ENCODE measurements around the gene PEX5L.

PEX5L gene

GRCh38 chr3:179956416-179956830 is 80.3 kb downstream of the PEX5L start:
- no peak for DNase-seq (ENCODE audit: low spot score)

DNA sequence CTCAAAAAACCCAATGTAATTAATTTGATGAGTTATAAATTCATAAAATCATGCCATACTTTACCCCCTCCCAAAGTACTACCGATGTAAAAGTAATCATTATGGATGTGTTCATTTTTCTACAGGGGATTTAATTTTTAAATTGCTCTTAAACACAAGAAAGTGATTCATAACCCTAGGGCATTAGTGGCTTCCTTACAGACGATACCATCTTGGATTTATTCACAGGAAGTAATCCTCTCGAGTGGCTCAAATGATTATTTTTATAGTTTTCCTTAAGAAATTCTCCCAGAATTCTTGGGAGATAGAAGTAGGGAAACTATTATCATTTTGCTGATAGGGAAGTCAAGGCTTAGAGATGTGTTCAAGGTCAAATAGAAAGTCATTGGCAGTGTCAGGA is 80.9 kb downstream of the PEX5L start:
- DNase-seq (ENCODE audit: low spot score): no peak

DNA sequence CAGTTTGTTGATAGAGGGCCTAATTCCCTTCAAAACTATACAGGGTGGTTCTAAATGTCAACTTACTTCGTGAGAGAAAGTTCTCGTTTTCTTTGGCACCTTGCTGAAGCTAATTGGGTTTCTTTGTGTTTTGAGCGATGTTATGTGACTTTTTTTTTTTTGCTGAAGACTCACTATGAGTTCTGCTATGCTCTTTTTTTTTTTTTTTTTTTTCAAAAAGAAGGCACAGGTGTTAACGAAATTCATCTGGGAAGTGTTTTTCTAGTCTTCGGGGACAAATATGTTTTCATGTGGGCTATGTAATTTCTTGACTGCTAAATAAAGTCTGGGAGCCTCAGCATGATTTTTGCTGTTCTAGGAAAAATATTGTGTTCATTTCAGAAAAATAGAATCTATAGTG is 81.5 kb downstream of the PEX5L start:
- DNase-seq (ENCODE audit: low spot score): no peak

DNA sequence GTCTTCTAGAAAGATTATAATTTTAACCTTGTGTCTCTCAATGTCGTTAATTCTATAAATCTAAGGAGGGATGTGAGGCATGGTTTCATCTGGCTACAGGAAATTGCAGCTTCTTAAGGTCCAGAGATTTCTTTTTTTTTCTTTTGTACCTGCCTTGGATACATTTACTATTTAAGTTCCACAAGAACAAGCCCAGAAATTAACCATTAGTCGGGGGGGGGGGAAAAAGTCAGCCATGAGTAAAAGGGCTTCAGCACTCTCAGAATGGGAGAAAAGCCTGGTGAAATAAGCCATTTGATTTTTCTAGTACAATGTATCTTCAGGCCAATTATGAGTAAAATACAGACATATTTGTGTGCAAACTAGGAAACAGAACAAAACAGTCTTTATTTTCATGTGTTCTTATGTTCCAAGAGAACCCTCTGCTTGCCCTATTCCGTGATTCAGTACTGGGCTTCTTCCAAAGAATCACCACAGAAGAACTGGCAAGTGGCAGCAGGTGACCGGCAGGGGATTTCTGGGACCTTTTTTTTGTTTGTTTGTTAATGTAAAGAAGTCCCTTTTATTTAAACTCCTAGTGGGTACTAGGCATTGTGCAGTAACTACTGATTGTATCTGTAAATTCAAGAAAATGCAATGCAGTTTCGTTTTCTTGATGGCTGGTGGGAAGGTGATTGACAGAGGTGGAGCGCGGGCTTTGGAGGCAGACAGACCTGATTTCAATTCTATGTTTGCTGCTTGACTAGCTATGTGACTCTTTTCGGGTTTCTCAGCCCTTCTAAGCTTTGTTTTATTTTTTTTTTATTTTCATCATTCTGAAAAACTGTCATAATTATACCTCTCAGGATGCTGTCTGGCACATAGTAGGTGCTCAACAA is 82.5 kb downstream of the PEX5L start:
- no peak for DNase-seq (ENCODE audit: low spot score)

- DNase-seq (ENCODE audit: low spot score): no peak
These were observed 85.9 kb downstream of the PEX5L start for GRCh38 chr3:179950840-179951239.

GRCh38 chr3:179949869-179950268 is 86.9 kb downstream of the PEX5L start:
- no peak for DNase-seq (ENCODE audit: low spot score)

DNA sequence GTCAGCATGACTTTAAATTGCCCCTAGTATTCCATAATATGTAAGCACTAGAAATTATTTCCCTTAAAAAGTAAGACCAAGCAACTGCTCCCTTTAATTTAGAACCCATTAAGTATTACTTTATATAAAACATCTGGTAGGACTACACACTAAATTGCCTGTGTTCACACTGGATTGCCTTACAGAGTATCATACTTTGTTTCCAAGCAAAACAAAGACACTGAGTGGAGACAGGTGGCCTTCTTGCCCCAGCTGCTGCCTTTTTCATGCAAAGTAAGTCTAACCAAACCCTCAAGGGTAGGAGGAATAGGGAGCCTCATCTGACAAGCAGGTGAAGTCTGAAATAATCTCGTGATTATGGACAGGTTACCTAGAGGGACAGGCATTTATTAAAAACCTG is 87.3 kb downstream of the PEX5L start:
- no peak for DNase-seq (ENCODE audit: low spot score)

GRCh38 chr3:179948740-179949139 is 88.0 kb downstream of the PEX5L start:
- no peak for DNase-seq (ENCODE audit: low spot score)

DNA sequence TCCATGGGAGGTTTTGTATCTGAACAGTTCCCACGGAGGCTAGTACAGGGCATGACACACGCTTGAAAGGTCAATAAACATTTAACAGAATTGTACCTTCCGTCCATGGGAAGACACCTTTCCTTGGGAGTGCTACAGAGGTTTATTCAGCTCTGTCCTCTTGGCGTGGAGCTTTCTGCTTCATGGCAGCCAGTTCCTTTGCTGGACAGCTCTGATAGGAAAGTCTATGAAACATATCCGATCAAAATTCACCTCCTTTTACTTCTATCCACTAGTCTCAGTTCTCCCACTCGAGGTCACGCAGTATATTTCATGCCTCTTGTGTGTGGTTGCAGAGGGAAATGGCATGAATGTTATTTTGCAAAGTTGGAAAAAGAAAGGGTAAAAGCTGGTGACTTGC is 91.2 kb downstream of the PEX5L start:
- no peak for DNase-seq (ENCODE audit: low spot score)

GRCh38 chr3:179943117-179943880 is 93.4 kb downstream of the PEX5L start:
- DNase-seq (ENCODE audit: low spot score): no peak

DNA sequence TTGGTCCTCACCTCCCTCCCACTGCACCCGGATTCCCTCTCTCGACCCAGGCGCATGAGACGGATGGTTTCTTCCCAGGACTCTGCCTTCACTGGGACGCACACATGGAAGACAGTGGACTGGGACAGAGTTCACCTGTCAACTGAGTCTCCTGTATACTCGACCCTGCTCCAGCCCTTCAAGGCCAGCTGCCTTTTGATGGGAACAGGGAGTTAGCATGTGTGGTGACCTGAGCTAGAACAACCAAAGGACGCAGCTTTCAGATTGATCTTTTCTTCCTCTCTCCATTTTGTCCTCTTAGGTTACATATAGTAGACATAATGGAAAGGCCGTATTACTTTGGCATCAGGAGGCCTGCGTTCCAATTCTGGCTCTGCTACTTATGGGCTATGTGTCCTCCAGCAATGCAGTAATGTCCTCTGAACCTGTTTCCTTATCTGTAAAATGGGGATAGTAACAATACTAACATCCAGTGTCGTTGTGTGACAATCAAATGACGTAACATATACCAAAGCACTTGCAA is 94.1 kb downstream of the PEX5L start:
- no peak for DNase-seq (ENCODE audit: low spot score)

- no peak for DNase-seq (ENCODE audit: low spot score)
These were observed 101.0 kb downstream of the PEX5L start for GRCh38 chr3:179935710-179936109.

GRCh38 chr3:179933914-179934313 is 102.8 kb downstream of the PEX5L start:
- no peak for DNase-seq (ENCODE audit: low spot score)

- DNase-seq (ENCODE audit: low spot score): no peak
These were observed 103.7 kb downstream of the PEX5L start for GRCh38 chr3:179933080-179933479.

DNA sequence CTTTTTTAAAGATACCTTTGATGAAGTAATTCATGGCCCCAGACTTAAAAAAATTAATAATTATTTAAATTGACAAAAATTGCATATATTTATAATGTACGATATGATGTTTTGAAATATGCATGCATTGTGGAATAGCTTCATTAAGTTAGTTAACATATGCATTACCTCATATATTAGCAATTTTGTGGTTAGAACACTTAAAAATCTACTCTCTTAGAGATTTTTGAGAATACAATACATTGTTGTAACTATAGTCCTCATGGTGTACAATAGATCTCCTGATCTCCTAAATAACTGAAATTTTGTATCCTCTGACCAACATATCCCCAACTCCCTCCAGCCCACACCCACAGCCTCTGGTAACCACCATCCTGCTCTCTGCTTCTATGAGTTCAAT is 104.1 kb downstream of the PEX5L start:
- no peak for DNase-seq (ENCODE audit: low spot score)

DNA sequence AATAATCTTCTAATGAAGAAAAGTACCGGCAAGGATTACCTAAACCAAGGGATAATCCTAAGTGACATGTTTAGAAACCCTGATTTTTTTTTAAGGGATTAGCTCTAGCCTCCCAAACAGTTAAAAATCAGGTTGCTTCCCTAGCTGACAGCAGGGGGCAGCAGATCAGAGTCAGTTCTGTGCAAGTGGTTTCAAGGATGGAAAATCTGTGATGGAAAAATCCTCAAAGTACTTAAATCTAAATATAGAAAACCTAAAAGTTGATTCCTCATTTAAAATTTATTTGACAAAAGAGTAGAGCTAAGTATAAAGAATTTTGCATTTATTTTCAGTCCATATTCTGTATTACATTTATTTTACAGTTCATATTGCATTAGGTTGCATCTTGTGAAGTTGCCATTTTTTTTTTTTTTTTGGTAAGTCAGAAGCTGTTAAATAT is 107.6 kb downstream of the PEX5L start:
- peak; percentile 70 for DNase-seq (ENCODE audit: low spot score)

GRCh38 chr3:179927191-179927590 is 109.5 kb downstream of the PEX5L start:
- no peak for DNase-seq (ENCODE audit: low spot score)

GRCh38 chr3:179921951-179922350 is 114.8 kb downstream of the PEX5L start:
- DNase-seq (ENCODE audit: low spot score): no peak

GRCh38 chr3:179921500-179921899 is 115.2 kb downstream of the PEX5L start:
- DNase-seq (ENCODE audit: low spot score): no peak

DNA sequence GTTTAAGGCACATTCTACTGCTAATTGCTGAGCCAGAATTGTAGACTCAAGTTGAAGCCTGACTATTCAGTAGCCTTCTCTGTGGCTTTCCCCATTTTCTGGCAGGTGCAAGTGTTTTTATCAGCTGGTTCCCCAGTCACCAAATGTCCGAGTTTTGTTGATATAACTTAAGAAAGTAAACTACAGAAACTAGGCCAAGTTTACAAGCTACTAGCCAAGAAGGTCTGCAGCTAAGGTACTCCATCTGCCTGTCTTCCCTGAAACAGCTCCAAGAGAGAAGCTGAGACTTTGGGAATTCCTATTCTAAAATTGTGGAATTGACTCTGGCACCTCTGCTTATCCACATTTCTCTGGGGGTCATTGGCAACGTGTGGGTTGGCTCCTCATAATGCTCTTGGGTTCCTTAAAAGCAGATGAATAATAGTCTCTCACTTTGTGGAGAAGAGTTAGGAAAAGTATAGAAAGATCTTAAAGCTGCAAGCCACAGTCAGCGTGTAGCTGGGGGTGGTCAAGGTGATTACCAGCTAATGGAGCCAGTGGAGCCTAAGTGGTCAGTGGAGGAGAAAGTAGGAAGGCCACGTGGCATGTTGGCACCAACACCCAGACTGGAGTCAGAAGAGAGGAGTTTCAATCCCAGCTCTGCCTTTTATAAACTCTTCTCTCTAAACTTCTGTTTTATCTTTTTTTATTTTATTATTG is 128.8 kb downstream of the PEX5L start:
- no peak for DNase-seq (ENCODE audit: low spot score)

GRCh38 chr3:179902061-179902460 is 134.7 kb downstream of the PEX5L start:
- no peak for DNase-seq (ENCODE audit: low spot score)

- peak; percentile 64 for DNase-seq (ENCODE audit: low spot score)
These were observed 138.7 kb downstream of the PEX5L start for GRCh38 chr3:179898024-179898423.
